GM19463 (cell line): ENCODE results near the gene USP54.

Source experiments
- ATAC-seq: cut with Tn5 transposase; IDR thresholded peaks from one replicate; pipeline ENCODE4 v1.9.1; 2021; ENCODE audit warnings: mild to moderate bottlenecking, moderate library complexity; ENCODE audit not compliant: unreplicated experiment

USP54 gene

DNA sequence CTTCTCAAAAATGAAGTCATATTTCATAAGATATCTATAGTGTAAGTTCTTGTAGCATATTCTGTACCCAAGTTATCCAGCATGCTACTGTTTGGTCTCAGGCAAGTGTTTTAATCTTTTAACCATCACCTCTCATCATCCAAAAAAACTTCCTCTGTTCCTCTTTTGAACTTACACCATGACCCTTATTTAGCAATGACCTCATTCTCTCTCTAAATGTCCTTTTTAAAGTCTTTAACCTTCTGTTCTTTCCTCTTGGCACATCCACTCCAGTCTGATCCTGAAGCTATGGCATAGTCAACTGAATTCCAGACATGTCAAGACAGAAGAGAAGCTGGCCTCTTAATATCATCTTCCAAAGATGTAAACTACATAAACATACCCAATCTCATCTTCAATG is 121.6 kb downstream of the USP54 start:
- ATAC-seq: no peak

DNA sequence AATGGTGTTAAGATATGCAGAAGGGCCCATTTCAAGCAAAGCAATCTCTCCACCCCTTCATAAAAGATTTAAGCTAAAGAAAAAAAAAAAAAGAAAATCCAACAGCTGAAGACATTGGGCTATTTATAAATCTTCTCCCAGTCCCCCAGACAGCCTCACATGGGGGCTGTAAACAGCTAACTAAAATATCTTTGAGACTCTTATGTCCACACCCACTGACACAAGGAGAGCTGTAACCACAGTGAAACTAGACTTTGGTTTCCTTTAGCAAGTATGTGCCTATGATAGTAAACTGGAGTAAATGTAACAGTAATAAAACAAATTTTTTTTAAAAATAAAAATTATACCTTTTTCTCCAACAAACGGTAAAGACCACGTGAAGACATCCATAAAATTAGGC is 123.9 kb downstream of the USP54 start:
- ATAC-seq: no peak

DNA sequence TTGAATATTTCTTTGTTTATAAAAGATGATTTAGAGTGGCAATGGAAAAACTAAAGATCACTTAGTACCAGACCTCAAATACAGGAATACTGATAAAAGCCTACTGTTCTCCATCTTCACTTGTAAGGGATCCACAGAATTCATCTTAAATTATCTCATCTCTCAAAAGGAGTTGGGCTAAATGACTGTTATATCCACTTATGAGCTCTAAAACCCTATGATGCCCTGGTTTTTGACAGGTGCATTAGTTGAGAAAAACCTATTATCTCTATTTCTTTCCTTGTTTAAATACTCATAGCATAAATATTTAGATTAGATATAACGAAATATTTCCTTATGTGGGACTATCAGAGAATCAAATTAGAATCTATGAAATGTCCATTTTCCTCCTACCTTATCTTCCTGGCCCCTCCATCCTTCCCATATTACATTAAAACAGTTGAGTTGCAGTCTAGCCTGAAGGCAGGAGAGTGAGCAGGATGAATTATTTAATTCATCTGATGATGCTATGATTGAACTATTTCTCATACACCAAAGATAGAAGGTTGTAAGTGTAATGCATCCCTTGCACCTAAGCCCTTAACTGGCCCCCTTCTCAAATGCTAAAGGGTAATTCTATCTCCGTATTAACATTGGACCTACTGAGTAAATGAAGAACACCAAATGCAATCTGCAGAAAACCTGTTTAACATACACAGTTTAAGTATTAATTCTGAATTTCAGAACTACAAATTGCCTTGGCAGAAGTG is 125.0 kb downstream of the USP54 start:
- ATAC-seq: no peak

- no peak for ATAC-seq
Measured at GRCh38 chr10:73460897-73461296, 130.2 kb downstream of the USP54 start.

- ATAC-seq: no peak
Measured at GRCh38 chr10:73459683-73460314, 131.3 kb downstream of the USP54 start.

DNA sequence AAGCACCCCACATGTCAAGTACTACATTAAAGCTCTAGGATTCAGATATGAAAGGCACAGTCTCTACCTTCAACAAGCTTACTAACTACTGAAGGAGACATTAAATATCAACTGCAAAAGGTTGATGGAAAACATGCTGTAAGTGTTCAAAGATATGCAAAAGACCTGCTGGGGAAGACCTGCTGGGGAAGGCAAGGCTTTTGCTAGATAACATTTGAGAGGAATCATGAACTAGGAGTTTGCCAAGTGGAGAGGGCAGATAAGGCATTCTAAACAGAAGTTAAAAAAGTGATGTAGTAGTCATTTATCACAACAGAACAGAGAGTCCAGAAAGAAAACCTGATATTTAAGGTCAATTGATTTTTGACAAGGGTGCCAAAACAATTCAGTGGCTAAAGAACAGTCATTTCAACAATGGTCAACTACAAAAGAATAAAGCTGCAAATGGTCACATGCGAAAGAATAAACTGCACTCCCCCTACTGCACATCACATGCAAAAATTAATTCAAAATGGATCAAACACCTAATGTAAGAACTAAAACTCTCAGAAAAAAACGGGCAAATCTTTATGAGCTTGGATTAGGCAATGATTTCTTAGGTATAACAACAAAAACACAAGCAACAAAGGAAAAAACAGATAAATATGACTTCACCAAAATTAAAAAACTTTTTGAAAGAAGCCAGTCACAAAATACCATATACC is 134.8 kb downstream of the USP54 start:
- no peak for ATAC-seq

- no peak for ATAC-seq
Measured at GRCh38 chr10:73449113-73449512, 142.0 kb downstream of the USP54 start.

GRCh38 chr10:73448384-73448783 is 142.8 kb downstream of the USP54 start:
- no peak for ATAC-seq
